Fibroblast of skin of left biceps (primary cell): ENCODE measurements around the gene PYGB.
"Not testable (repeated sequence)": the region's sequence is repeated elsewhere in the genome, so short reads cannot be mapped to it uniquely, and the experiment has no call there.

ENCODE experiments used
- DNase-seq, 2 experiments: peaks; one replicate each; pipeline ENCODE4 v3.0.0-alpha.2; 2013; ENCODE audit warnings: low read depth in 2 of 2

PYGB gene

DNA sequence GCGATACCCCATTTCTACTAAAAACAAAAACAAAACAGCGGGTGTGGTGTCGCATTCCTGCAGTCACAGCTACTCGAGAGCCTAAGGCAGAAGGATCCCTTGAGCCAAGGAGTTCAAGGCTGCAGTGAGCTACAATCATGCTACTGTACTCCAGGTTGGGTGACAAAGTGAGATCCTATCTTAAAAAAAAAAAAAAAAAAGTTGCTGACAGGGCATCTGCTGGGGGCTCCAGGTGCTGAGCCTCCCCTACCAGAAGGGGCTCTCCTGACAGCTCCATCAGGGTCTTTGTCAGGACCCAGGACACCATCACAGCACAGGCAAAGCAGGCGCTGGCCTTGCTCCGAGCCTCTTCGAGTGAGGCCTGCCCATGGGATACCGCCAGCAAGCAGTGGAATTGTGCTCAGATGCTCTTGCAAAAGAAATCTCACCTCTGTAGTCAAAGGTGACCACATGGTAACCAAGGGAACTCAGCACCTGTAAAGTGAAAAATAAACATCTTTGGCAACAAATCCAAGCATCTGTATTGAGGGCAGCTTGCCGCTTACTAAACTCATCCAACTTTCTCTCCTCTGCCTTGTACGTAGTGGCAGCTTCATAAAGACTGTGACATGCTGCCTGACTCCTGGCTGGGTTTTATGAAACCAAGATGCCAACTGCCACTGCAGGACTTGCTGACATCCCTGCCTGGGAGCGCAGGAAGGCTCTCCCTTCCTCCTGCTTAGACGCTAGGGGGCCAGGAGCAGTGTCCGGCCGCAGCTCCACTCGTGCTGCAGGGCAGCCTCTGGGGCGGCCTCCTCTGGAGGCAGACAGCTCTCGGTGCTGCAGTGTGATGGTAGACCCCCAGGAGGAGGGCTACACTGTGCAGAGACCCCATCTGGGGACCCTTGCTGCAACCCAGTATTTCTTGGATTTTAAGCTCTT, 66.9 kb downstream of the PYGB start:
- DNase-seq = no peak

DNA sequence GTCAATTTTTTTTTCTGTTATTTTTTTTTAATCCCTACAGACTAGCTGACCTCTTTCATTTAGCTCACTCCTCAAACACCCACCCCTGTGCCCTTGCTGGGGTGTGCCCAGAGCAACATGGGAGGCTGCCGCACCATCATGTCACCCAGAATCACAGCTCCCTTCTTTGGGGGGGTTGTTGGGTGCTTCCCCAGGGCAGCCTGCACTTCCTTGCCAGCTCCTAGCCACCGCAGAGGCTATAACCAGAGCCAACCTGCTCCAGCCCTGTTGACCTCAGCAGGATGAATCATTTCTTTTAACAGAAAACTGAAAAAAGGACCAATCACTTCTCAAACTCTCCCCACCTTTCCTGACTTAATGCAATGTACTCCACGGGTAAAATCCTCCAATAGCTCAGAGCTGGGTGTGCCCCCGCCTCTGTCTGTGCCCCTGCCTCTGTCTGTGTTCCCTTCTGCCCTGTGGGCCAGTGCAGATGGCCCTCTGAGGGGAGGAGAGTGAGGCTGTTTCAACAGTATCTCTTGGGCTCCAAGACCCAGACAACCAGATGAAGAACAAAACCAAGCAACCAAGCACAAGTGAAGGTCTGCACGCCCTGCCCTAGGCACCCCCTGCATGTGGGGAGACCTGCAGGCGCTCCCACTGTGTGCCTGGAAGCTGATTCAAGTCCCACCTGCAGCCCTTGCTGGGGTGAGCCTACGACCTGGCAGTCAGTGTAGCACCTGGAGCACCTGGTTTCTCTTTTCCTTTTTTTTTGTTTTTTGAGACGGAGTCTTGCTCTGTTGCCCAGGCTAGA, 67.7 kb downstream of the PYGB start:
- no peak for DNase-seq

DNA sequence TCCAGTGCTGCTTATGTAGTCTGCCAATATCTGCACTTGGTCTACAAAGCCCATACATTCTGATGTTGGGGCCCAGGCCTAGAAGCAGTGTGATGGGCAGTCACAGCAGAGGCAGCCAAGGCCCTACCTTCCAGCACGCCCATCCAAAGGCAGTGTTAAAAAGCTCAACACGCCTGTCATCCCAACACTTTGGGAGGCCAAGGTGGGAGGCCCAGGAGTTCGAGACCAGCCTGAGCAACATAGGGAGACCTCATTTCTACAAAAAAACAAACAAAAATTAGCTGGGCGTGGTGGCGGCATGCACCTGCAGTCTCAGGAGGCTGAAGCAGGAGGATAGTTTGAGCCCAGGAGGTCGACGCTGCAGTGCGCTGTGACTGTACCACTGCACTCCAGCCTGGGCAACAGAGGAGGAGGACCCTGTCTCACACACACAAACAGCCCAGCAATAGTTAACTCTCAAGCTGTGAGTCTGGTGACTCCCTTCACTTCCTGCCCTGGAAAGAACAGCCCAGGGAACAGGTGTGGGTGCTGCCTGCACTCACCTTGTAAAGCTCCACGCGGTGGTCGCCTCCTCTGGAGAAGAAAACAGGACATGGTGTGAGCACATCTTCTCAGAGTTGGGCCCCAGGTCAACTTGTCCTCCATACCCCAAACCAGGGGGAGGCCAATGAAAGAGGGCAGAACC, 68.8 kb downstream of the PYGB start:
- no peak for DNase-seq

GRCh38 chr20:25317351-25318075, 69.6 kb downstream of the PYGB start:
- no peak for DNase-seq

DNA sequence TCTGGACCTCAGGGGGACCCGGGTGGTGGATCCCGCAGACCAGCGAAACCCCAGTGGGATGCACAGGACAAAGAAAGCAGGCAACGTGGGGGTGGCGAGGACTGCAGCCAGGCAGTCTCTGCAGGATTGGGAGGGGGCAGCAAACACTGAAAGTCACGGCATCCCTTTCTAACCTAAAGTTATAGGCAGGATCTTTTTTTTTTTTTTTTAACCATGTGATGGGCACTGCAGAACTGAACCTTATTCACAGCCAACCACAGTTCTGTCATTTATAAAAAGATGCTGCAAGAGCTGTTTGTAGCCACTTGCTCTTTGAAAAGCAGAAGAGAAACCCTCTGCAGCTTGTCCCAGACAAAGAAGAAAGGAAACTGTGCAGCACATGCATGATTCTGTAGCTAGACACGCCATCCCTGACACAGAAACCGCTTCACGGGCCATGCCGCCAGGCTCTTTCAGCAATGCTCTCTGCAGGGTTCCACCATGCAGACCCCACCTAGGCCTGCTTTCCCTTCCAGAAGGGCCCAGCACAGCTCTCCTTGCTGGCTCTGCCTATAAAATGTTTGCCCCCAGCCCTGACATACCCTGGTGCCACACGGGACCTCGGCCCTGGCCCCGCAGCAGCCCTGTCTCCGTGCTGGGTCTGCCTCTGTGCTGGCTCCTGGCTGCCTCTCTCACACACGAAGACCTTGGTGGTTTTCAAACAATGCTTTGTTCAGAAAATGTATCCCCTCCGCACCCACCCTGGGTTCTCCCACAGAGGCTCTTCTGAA, 70.8 kb downstream of the PYGB start:
- DNase-seq = no peak

GRCh38 chr20:25319241-25320034, 71.6 kb downstream of the PYGB start:
- no peak for DNase-seq

GRCh38 chr20:25320035-25320800, 72.3 kb downstream of the PYGB start:
- DNase-seq = no peak

- DNase-seq = no peak
These were observed 73.5 kb downstream of the PYGB start for GRCh38 chr20:25321262-25321831.

GRCh38 chr20:25321991-25322390, 74.1 kb downstream of the PYGB start:
- DNase-seq = no peak

- no peak for DNase-seq
These were observed 75.8 kb downstream of the PYGB start for GRCh38 chr20:25323496-25324246.

DNA sequence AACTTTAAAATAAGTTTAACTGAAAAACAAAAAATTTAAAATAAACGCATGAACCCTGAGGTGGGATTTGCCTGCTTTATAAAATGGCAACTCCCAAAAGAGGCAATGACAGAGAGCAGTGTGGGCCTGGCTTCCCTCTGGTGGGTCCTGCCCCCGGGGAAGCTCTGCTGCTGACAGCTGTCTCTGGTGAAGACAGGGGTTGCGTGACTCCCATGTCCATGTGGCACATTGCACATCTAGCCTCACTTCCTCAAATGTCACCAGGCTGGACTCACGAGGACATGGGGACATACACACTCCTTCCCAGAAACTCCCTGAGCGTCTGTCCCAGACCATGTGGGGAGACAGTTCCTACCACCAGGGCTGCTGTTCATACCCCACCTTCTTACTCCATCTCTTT, 76.5 kb downstream of the PYGB start:
- DNase-seq = no peak

DNA sequence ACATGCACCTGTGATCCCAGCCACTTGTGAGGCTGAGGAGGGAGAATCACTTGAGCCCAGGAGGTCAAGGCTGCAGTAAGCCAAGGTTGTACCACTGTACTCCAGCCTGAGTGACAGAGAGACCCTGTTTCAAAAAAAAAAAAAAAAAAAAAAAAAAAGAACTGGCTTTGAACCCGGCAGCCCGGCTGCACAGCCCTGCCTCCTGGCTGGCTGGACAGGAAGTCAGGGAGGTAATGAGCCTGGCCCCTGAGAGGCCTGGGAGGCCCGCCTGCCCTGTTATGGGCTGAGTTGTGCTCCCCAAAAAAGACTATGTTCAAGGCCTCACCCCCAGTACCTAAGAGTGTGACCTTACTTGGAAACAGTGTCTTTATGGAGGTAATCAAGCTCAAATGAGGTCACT, 77.2 kb downstream of the PYGB start:
- DNase-seq = no peak

- no peak for DNase-seq
These were observed 78.1 kb downstream of the PYGB start for GRCh38 chr20:25325997-25326396.

DNA sequence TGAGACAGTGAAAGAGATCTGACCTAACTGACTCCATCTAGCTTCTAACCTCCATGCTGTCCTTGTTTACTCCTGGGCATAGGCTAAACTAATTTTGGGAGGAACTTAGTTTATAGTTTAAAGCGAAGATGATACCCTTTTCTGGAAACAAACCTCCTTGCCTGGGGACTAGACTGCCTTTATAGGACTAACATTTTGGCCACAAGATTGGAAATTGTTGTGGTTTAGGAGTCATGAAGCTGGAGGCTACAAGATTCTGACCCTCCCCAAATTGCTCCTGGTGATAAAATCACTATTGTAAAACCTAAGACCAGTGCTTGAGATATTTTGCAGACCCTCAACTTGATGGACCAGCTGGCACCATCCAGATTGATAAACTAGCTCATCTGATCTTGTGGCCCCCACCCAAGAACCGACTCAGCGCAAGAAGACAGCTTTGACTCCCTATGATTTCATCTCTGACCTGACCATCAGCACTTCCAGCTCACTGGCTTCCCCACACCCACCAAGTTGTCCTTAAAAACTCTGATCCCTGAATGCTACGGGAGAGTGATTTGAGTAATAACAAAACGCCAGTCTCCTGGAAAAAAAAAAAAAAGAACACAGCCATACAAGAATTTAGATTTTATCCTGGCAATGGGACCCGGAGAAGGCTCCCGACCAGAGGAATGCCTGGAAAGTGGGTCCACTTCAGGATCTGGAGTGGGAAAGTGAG, 79.8 kb downstream of the PYGB start:
- DNase-seq = no peak

DNA sequence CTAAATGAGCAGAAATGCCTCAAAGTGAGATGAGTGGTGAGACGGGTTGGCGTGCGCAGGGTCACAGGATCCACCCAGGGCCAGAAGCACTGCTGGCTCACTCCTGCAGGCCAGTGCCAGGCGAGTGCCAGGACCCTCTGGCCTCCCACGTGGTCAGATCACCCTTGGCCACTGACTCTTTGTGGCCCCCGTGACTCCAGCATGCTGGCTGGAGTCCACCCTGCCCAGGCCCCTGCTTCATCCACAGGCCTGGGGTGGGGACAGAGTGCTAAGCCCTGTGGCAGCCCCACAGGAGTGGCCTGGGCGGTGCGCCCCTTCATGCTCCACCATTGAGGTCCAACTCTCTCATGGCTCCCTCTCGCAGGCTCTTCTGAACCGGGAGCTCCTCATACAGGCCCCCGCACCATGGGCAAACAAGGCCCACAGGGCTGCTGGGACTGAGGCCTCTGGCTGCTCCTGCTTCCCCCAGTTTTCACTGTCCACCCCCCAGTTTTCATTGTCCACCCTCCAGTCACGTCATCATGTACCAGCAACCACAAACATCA, 81.1 kb downstream of the PYGB start:
- no peak for DNase-seq

GRCh38 chr20:25334972-25335371, 87.1 kb downstream of the PYGB start:
- DNase-seq = not testable (repeated sequence)
